ENCODE measurements around the gene PLXNA1.

Gene PLXNA1

DNA sequence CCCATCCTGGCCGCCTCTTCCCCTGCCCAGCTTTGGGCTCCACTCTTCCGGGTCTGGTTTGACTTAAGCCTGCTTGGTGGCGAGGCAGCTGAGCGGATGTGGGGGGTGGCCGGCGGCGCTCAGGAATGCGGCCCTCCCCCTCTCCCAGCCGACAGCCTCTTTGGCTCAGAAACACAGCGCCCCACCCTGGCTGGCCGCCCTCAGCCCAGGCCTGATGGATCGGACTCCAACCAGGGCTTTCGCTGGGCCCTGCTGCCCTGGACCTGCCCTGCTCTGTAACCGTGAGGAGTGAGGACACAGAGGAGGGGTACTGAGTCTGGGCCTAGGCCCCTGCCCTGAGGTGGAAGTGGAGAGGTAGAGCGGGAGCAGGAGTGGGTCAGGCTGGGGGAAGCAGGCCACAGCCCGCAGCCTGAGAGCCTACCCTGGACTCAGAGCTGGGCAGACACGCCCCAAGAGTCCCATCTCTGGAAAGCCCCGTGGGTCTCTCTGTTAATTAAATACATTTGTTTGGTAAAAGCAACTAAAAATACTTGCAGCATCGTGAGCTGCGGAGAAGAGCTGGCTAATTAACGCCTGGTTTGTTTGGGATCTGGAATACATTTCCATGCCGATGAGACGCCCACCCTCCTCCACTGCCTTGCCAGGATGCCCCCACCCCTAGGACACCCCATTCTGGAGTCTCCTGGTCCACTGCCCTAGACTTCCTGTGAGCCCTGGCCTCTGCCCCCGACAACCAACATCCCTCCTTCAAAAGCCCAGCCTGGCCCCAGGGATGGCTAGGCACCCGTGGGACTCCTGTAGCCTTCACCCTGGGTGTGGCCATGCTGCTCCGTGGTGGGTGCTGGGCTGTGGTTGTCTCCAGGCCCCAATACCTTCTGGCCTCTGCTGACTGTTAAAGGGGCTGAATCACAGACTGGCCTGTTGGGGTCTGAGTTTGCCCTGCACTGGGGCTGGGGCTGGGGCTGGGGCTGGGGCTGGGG, 19.6 kb downstream of the PLXNA1 start:
- DNase-seq (ENCODE audit: low spot score): peak; percentile 88

DNA sequence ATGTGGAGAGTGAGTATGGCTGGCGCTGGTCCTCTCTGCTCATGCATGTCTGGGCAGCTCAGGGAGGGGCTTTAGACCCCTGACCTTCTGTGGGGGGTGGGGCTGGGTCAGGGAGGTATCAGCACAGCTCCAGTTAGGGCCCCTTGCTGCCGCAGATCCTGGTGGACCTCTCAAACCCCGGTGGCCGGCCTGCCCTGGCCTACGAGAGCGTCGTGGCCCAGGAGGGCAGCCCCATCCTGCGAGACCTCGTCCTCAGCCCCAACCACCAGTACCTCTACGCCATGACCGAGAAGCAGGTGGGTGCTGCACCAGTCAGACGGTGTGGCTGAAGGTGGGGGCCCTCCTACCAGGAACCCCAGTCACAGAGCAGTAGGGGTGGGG, 20.2 kb downstream of the PLXNA1 start:
- DNase-seq (ENCODE audit: low spot score): no peak

DNA sequence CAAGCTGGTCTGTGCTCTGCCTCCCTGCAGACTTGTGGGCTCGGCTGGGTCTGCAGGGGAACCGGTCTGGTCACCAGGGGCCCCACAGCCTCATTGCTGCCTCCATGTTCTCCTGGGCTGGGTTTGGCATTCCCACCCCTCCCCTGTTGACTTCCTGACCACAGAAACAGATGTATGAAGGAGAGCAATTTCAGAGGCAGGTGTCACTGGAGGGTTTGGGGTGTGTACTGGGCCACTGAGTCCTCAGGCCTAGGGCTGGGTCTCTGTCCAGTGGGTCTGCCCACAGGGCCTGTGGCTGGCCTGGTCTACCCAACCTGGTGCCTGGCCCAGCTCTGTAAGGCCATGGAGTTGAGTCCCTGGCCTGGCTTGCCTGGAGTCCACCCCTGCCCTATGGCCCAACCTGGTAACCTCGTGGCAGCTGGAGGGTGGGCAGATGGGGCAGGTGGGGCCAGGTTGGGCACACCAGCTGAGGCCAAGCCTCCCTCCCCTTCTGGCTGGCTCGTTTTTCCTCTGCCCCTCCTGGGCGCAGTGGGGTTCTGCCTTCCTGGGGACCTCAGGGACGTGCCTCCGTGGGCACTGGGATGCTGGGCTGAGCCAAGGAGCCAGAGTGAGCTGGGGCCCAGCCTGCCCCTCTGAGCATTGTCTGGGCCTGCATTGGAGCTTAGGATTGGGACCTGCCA, 20.8 kb downstream of the PLXNA1 start:
- DNase-seq (ENCODE audit: low spot score): no peak

DNA sequence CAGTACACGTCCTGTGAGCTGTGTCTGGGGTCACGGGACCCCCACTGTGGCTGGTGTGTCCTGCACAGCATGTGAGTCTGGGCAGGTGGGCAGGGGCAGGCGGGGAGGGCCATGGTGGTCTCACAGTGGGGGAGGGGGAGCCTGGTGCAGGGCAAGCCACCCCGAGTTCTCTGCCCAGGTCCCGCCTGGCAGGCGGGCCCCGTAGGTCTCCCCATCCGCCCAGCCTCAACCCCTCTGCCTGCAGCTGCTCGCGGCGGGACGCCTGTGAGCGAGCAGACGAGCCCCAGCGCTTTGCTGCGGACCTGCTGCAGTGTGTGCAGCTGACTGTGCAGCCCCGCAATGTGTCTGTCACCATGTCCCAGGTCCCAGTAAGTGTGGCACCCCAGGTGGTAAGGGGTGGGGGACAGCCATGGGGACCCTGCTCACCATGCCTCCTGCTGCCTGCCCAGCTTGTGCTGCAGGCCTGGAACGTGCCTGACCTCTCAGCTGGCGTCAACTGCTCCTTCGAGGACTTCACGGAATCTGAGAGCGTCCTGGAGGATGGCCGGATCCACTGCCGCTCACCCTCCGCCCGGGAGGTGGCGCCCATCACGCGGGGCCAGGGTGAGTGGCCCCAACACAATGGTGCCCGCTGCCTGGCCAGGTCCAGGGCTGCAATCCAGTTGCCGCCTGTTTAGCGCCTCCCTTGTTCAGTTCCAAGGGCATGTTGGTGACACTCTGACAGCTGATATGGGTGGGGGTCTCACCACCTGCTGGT, 21.9 kb downstream of the PLXNA1 start:
- DNase-seq (ENCODE audit: low spot score): no peak

DNA sequence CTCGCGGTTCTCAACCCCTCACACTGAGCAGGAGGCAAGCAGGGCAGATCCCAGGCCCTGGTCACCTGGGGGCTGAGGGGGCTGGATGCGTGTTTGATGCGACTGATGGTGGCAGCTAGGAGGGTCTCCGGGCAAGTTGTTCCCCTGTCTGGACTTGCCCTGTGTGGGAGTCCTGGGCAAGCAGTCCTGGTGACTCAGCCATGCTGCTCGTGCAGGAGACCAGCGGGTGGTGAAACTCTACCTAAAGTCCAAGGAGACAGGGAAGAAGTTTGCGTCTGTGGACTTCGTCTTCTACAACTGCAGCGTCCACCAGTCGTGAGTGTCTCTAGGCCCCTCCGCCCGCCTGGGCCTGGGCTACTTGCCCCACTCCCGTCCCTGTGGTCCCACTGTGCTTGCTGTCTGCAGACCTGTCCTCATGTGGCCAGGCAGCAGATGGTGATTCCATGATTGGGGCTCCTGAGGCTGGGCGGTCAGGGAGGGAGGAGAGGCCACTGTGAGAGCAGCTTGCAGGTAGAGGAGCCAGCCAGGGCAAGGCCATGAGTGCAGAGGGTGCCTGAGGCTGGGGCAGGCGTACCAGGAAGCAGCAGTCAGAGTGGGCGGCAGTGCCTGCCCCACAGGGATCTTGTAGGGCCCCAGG, 23.1 kb downstream of the PLXNA1 start:
- DNase-seq (ENCODE audit: low spot score): no peak

DNA sequence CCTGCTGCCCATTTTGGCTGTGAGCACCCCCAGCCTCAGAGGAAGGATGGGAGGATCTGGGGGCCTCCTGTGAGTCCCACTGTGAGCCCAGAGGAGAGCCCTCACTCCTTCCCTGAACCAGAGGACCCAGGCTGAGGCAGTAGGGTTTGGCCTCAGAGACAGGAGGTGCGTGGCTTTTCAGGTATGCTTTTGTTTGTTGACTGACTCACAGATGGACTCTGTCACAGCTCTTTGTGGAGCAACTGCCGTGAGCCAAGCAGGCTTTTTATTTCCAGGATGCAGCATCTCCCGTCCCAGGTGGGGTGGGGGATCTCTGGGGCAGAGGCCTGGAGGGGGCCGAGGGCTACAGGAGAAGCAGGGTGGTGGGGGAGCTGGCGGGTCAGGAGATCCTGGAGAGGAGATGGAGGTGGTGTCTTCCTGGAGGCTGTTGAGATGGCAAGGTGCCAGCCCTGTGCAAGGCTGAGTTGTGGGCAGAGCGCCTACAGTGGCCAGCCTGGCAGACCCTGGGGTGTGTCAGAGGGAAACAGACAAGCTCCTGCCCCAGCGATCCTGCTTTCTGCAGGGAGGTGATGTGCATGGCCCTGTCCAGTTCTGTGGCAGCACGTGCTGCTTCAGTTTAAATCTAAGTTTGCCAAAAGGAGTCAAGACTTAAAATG, 24.0 kb downstream of the PLXNA1 start:
- DNase-seq (ENCODE audit: low spot score): no peak

DNA sequence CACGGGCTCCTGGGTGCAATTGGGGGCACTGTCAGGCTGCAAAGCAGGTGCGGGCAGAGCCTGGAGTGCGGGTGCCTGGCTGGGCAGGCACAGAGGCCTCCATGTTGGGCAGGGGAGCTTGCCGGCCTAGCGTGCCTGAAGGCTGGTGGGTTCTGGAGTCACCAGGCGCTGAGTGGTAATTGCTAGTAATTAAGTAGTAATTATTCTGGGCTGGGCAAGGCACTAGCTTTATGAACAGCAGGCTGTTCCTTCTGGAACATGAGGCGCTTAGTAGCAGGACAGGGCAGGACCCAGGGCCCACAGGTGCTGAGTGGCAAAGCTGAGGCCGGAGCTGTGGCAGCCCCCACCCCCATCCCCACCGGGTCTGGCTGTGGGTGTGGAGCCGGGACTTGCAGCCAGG, 25.3 kb downstream of the PLXNA1 start:
- DNase-seq (ENCODE audit: low spot score): no peak

DNA sequence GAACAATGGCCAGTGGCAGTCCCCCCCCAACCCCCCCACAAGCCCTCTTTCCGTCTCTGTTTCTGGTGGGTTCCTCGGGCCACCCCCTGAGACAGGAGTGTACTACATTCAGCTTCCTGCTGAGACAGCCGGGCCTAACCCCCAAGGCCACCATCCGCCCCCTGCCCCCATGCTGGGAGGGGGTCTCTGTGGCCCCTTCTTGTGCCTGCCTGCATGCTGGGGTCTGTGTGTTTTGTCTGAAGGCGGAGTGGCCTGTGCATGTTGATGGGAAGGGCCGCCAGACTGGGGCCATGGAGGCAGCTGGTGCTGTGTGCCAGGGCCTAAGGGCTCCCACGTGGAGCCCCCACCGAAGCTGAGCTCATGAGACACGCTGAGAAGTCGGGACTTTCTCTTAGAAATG, 26.6 kb downstream of the PLXNA1 start:
- no peak for DNase-seq (ENCODE audit: low spot score)

DNA sequence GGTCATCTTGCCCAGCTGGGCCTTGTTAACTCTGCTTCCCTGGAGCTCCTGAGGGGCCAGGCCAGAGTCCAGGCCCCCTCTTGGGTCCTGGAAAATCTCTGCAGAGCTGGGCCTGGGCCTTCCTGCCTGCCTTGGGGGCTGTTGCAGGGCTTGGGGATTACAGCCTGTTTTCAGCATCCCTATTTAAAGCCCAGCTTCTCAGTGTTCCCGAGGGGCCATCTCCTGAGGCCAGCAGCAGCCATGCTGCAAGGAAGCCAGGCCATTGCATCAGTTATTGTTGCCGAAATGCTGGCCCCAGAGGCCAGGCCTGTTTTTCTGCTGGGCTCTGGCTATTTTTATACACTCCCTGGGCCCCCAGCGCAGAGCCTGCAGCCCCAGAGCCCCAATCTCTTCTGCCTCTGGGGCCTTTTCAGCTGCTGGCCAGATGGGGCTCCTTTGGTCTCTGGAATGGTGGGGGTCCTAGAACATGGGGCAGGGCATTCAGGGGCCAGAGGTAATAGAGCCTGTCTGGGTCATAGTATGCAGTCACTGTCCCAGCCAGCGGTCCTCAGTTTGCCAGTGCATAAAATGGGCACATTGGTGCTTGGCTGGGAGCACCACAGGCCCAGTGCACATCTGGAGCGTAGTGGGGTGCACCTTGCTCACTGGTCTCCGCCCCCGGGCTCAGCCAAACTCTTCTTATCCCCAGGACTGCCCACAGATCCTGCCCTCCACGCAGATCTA, 28.5 kb downstream of the PLXNA1 start:
- DNase-seq (ENCODE audit: low spot score): no peak

DNA sequence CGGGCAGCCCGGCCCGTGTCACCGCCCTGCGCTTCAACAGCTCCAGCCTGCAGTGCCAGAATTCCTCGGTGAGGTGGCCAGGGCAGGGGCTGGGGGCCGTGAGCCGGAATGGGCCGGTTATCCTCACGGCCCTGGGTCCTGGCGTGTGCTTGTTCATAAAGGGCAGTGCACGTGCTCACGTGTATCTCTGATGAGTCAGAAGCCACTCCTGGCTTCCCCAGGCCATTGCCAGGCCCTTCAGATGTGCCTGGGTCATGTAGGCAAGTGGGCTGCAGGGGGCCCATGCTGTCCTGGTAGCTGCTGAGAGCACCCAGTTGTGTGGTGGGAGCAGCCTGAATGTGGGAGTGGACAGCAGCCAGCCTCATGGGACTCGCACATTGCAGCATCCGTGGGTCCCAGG, 29.2 kb downstream of the PLXNA1 start:
- no peak for DNase-seq (ENCODE audit: low spot score)

DNA sequence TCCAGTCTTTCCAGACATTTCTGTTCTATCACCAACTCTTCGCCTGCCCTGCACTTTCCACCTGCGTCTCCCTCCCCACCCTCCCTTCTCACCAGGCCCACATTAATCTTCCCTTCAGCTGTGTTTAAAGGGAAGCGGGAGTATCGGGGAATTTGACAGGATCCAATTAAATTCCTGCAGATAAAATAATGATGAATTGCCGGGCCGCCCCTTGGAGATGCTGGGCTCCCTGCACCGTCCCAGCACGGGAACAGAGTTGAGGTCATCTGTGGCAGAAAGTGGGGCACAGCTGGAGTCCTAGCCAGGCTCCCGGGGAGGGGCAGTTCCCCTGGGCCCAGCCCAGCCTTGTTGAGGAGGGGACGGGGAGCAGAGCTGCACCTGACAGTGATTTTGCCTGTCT, 30.3 kb downstream of the PLXNA1 start:
- no peak for DNase-seq (ENCODE audit: low spot score)

DNA sequence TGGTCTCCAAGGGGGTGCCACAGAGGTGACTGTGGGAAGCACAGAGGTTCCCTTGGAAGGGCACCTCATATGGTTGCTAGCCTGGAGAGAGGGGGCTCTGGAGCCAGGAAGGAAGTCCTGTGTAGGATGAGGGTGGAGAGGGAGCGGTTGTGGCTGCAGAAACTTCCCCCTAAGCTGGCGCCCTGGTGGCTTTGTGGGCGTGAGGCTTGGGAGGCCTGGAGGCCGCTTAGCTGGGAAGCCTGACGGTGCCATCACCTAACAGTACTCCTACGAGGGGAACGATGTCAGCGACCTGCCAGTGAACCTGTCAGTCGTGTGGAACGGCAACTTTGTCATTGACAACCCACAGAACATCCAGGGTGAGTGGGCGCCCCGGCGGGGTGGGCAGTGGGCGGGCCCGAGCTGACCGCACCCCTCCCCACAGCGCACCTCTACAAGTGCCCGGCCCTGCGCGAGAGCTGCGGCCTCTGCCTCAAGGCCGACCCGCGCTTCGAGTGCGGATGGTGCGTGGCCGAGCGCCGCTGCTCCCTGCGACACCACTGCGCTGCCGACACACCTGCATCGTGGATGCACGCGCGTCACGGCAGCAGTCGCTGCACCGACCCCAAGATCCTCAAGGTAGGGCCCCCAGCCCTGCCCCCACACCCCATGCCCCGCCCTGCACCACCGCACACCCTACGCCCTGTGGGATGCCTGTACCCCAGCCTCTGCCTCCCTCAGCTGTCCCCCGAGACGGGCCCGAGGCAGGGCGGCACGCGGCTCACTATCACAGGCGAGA, 31.0 kb downstream of the PLXNA1 start:
- DNase-seq (ENCODE audit: low spot score): no peak

DNA sequence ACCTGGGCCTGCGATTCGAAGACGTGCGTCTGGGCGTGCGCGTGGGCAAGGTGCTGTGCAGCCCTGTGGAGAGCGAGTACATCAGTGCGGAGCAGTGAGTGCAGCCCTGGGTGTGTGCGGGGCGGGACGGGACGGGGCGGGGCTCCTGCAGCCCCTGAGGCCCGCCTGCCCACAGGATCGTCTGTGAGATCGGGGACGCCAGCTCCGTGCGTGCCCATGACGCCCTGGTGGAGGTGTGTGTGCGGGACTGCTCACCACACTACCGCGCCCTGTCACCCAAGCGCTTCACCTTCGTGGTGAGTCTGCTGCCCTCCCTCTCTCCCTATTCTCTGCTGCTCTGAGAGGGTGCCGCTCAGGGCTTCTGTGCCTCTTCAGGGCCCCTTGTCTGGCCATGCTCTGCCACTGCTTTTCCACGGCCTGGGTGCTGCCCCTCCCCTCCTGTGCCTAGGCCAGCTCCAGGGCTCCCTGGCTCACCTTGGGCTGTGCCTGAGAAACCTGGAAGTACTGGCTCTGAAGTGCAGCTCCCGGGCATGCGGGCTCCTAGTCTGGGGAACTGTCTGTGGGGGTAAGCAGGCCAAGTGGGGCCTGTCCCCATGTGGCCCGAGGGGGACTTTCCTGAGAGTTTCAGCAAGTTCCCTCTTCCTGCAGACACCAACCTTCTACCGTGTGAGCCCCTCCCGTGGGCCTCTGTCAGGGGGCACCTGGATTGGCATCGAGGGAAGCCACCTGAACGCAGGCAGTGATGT, 31.8 kb downstream of the PLXNA1 start:
- DNase-seq (ENCODE audit: low spot score): no peak

DNA sequence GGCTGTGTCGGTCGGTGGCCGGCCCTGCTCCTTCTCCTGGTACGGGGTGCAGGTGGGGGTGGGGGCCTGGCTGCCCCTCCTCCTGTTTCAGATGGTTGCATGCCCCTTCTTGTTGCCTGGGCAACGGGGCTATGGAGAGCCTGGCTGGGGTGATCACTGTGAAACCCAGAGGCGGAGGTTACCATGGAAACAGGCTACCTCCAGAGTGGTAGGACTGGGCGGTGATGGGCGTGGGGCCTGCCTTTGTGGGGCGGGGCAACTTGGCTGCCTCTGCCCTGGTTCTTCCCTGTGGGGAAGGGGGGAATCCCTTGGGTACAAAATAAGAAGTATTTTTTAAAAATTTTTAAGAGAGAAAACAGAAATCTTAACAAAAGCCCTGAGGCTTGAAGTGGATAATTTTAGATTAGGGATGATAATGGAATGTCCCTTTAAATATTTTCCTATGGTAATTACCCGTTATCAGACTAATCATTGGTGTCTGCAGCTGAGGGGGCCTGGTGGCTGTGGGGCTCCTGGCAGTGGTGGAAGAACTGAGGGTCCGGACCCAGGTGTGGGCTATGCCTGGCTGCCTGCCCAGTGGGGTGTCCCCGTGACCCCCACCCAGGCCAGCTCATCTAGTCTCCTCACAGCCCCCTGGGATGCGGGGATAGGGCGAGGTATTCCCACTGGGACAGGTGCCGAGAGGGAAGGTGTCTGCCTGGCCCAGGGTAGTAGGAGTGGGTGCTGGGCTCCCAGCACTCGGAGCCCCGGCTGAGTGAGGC, 32.5 kb downstream of the PLXNA1 start:
- no peak for DNase-seq (ENCODE audit: low spot score)

DNA sequence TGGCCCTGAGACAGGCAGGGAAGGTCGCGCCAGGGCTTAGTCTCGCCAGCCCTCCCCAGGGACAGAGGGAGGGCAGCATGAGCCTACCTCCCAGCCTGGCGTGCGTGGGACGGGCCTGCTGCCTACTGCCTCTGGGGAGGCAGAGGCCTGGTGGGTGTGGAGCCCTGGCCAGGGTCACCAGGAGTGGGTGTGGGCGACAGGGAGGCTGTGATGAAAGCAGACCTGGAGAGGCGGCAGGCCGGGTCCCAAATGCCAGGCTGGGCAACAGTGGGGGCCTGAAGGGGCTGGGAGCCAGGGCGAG, 33.1 kb downstream of the PLXNA1 start:
- DNase-seq (ENCODE audit: low spot score): no peak

DNA sequence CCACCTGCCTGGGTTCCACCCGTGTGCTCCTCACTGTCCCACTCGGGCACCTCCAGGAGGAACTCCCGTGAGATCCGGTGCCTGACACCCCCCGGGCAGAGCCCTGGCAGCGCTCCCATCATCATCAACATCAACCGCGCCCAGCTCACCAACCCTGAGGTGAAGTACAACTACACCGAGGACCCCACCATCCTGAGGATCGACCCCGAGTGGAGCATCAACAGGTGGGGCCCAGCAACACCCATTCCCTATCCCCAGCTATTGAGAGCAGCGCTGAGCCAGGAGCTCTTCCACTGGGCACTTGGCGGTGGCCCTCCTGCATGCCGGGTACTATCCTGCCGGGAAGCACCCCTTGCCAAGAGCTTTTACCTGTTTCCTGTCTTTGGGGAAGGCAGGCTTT, 33.5 kb downstream of the PLXNA1 start:
- DNase-seq (ENCODE audit: low spot score): no peak

DNA sequence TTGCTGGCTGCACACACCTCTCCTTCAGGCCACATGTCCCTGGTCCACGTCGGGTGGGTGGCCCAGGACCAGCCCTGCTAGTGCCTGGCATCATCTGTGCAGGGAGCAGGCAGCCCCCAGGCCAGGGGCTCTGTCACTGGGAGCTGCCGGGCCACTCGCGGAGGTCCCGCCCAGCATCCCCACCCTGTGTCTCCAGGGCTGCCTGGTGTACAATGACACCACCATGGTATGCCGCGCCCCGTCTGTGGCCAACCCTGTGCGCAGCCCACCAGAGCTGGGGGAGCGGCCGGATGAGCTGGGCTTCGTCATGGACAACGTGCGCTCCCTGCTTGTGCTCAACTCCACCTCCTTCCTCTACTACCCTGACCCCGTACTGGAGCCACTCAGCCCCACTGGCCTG, 34.3 kb downstream of the PLXNA1 start:
- DNase-seq (ENCODE audit: low spot score): no peak

DNA sequence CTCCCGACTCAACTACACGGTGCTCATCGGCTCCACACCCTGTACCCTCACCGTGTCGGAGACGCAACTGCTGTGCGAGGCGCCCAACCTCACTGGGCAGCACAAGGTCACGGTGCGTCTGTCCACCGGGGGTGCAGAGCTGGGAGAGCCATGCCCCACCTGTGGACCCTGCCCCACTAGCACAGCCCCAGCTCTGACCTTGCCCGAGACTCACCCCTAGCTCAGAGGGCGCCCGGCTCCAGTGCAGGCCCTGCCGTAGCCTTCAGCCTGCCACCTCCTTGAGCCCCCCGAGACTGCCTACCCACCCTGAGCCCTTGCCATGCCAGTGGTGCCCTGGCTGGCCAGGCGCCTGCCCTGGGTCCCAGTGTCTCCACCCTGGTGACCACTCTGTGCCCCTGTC, 34.9 kb downstream of the PLXNA1 start:
- DNase-seq (ENCODE audit: low spot score): no peak

DNA sequence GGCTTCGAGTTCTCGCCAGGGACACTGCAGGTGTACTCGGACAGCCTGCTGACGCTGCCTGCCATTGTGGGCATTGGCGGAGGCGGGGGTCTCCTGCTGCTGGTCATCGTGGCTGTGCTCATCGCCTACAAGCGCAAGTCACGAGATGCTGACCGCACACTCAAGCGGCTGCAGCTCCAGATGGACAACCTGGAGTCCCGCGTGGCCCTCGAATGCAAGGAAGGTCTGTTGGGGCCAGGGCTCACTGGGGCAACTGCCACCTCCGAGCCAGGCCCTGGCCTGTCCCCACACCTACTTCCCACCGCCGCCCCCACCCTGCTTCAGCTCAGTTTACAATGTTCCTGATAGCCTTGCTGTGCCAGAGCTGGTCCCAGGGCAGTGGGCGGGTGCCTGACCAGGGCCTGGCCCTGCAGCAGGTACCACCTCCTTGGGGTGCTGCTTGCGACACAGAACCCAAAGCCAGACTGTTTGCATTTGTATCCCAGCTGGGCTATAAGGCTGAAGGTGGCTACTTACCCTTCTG, 35.5 kb downstream of the PLXNA1 start:
- no peak for DNase-seq (ENCODE audit: low spot score)

All from COLO829 (cell line).